OCI-LY3 (cell line): Measurements from ENCODE around the gene MACROD2.

Experiments used
- H2AFZ ChIP-seq: fragments of 200-600, 300-600 bp; shearing (Covaris generic); 2 replicates; pipeline ENCODE4 v1.6.0; 2014; ENCODE audit warnings: antibody characterized with exemption, low read depth, low read length
- H3K27ac ChIP-seq: fragments of 200-600, 300-600 bp; sonication (generic); 2 replicates; pipeline ENCODE4 v1.5.1; 2014; ENCODE audit warnings: mild to moderate bottlenecking, low read length, moderate library complexity, mixed read lengths
- H3K27me3 ChIP-seq: fragments of 200-600, 300-600 bp; sonication (generic); 2 replicates; pipeline ENCODE4 v1.6.1; 2014; ENCODE audit warnings: low read depth, low read length, mixed read lengths
- H3K36me3 ChIP-seq: fragments of 200-600, 300-600 bp; sonication (generic); replicated peaks from 2 replicates; pipeline ENCODE3; 2014; ENCODE audit warnings: low read depth, low read length, mixed read lengths
- H3K4me1 ChIP-seq: fragments of 300-600, 200-600 bp; sonication (generic); 2 replicates; pipeline ENCODE4 v1.6.1; 2014; ENCODE audit warnings: low read length, mixed read lengths
- H3K4me2 ChIP-seq: fragments of 200-600, 300-600 bp; sonication (generic); 2 replicates; pipeline ENCODE4 v1.6.1; 2014; ENCODE audit warnings: low read length, mixed read lengths
- H3K4me3 ChIP-seq: fragments of 300-600, 200-600 bp; sonication (generic); 2 replicates; pipeline ENCODE4 v1.5.1; 2014; ENCODE audit warnings: antibody characterized with exemption, mild to moderate bottlenecking, low read length, moderate library complexity
- H3K79me2 ChIP-seq: fragments of 300-600, 200-600 bp; shearing (Covaris generic); 2 replicates; pipeline ENCODE4 v1.6.1; 2014; ENCODE audit warnings: mild to moderate bottlenecking, low read length, mixed read lengths
- H3K9ac ChIP-seq: fragments of 300-600, 200-600 bp; shearing (Covaris generic); 2 replicates; pipeline ENCODE4 v1.6.0; 2014; ENCODE audit warnings: mild to moderate bottlenecking, low read length, moderate library complexity
- H3K9me3 ChIP-seq: fragments of 200-600, 300-600 bp; shearing (Covaris generic); 2 replicates; pipeline ENCODE4 v1.6.1; 2014; ENCODE audit warnings: low read length, mixed read lengths; ENCODE audit not compliant: insufficient read depth
- H4K20me1 ChIP-seq: fragments of 200-600, 300-600 bp; sonication (generic); 2 replicates; pipeline ENCODE4 v1.6.1; 2016; ENCODE audit warnings: low read length, mixed read lengths; ENCODE audit not compliant: insufficient read depth
- CTCF ChIP-seq: fragments of 200-600, 300-600 bp; sonication (generic); IDR thresholded peaks from 2 replicates; pipeline ENCODE4 v1.5.1; 2014; ENCODE audit warnings: antibody characterized with exemption, low read length, low read depth
- EZH2phosphoT487 ChIP-seq: fragments of 200-600 bp; shearing (Covaris generic); IDR thresholded peaks from 2 replicates; pipeline ENCODE4 v1.6.1; 2018; ENCODE audit warnings: antibody characterized with exemption, mixed run types, low read depth

MACROD2 gene

GRCh38 chr20:14773486-14773885, 778.2 kb downstream of the MACROD2 start:
- no peaks in the 10 kb centered on the region for H4K20me1 ChIP-seq
- no peaks in the 10 kb centered on the region for H3K27me3 ChIP-seq
- no peak overlapping the region for H3K4me3 ChIP-seq
- peaks cover 5% of the 10 kb centered on the region; the same call in 1 of the 2 replicates for H3K4me1 ChIP-seq
- H3K36me3 ChIP-seq, result no peaks in the 10 kb centered on the region
- H3K4me2 ChIP-seq, result no peak overlapping the region
- no peak overlapping the region for H3K27ac ChIP-seq
- H2AFZ ChIP-seq, result no peak overlapping the region
- no peaks in the 10 kb centered on the region for H3K9me3 ChIP-seq
- H3K79me2 ChIP-seq, result no peaks in the 10 kb centered on the region
- TF ChIP-seq EZH2phosphoT487 (no peak), CTCF (no peak)
- no peak overlapping the region for H3K9ac ChIP-seq

GRCh38 chr20:14775778-14776177, 780.5 kb downstream of the MACROD2 start:
- Histone ChIP-seq H3K27me3 (no peaks in the 10 kb centered on the region), H3K27ac (no peak overlapping the region), H3K4me2 (no peak overlapping the region), H3K4me1 (peaks cover 5% of the 10 kb centered on the region; the same call in 1 of the 2 replicates), H2AFZ (no peak overlapping the region), H3K79me2 (no peaks in the 10 kb centered on the region), H3K36me3 (no peaks in the 10 kb centered on the region), H3K9ac (no peak overlapping the region), H3K4me3 (no peak overlapping the region), H4K20me1 (no peaks in the 10 kb centered on the region), H3K9me3 (no peaks in the 10 kb centered on the region)
- TF ChIP-seq EZH2phosphoT487 (no peak), CTCF (no peak)

GRCh38 chr20:14777591-14777990, 782.3 kb downstream of the MACROD2 start:
- Histone ChIP-seq H3K4me2 (no peak overlapping the region), H3K27ac (no peak overlapping the region), H3K36me3 (no peaks in the 10 kb centered on the region), H3K27me3 (no peaks in the 10 kb centered on the region), H3K9me3 (no peaks in the 10 kb centered on the region), H3K4me3 (no peak overlapping the region), H4K20me1 (no peaks in the 10 kb centered on the region), H3K9ac (no peak overlapping the region), H2AFZ (no peak overlapping the region), H3K4me1 (peaks cover 5% of the 10 kb centered on the region; the same call in 1 of the 2 replicates), H3K79me2 (no peaks in the 10 kb centered on the region)
- TF ChIP-seq EZH2phosphoT487 (no peak), CTCF (no peak)

GRCh38 chr20:14778096-14778495, 782.8 kb downstream of the MACROD2 start:
- no peak overlapping the region for H3K27ac ChIP-seq
- no peak overlapping the region for H3K9ac ChIP-seq
- no peaks in the 10 kb centered on the region for H3K9me3 ChIP-seq
- TF ChIP-seq EZH2phosphoT487 (no peak), CTCF (no peak)
- H2AFZ ChIP-seq, result no peak overlapping the region
- no peaks in the 10 kb centered on the region for H4K20me1 ChIP-seq
- peaks cover 5% of the 10 kb centered on the region; the same call in 1 of the 2 replicates for H3K4me1 ChIP-seq
- H3K27me3 ChIP-seq, result no peaks in the 10 kb centered on the region
- H3K4me2 ChIP-seq, result no peak overlapping the region
- no peaks in the 10 kb centered on the region for H3K79me2 ChIP-seq
- H3K36me3 ChIP-seq, result no peaks in the 10 kb centered on the region
- H3K4me3 ChIP-seq, result no peak overlapping the region
